Measurements from ENCODE around the gene DPF1. TPM values are rescaled to one million over a fixed set of nuclear protein-coding genes. Genes with fewer than 3 reads are reported as not detected.
"Not testable (repeated sequence)": the region's sequence is repeated elsewhere in the genome, so short reads cannot be mapped to it uniquely, and the experiment has no call there.

DPF1 gene
- total RNA-seq, 1 donor from 2014 or later, result not detected

DNA sequence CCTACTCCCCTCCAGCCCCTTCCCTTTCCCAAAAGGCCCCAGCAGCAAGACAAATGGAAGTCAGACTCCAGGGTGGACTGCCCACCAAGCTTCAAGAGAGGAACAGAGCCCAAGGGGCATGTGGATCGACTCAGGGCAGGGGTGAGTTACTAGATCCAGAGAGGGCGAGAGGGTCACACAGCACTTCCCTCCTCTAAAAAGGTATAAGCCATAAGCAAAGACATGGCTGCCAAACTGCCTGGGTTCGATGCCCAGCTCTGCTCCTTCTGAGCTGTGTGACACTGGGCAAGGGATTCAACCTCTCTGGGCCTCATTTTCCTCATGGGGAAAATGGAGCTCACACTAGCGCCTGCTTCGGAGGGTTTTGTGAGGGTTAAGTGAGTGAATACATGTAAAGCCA, 28.4 kb upstream of the DPF1 start:
- DNase-seq (no peak), ATAC-seq (ENCODE audit: poor library complexity) (no peak)
- intact Hi-C loops (cut with DNase I), result no loop called here

DNA sequence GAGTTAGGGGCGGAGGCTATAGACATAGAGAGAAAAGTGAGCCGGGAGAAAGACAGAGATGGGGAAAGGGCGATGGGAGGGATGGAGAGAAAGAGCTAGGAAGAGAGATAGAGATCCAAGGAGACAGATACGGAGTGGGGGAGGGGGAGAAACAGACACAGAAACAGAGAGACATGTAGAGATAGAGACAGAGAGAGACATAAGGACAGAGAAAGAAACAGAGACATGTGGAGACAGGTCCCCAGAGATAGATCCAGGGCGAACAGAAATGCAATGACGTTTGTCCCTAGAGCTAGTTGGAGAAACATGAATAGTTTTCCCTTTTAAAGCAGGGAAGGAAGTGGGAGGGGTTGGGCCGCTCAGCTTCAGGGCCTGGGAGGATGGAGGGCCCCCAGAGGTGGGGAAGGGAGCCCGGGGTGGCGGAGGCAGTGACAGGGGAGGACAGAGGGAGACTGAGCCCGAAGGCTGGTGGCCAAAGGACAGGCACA, 27.6 kb upstream of the DPF1 start:
- intact Hi-C loops (cut with DNase I), result no loop called here
- peak; percentile 74 for DNase-seq
- peak; percentile 50 for ATAC-seq (ENCODE audit: poor library complexity)

DNA sequence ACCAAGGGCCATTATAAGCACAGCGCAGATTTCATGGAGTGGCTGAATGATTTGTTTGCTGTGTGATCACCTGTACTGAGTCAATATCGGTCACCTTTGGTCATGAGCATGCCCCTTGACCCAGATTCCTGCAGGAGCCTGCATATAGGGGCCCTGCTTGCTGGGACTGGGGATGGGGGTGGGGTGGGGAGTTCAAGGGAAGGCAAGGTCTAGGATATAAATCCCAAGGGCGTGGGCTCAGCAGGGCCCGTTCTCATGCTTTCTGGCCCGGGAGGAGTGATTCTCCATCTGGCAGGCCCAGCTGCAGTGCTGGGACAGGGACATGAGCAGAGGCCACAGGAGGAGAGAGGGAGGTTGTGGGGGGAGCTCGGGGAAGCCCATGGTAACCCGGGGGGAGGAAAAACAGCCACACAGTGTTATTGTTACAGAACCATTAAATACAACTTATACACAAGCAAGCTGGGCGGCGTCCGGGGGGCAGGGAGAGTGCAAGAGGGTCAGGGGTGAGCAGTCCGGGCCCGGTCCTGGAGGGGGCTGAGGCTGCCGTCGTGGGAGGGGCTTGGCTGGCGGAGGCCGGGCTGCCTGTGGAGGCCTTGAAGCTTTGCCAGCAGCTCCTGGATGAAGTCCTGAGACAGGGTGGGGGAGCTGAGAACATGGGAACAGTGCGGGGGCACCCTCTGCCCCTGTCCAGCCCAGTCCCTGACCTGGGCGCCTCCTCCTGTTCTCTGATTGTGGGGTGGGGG, 27.0 kb upstream of the DPF1 start:
- intact Hi-C loops (cut with DNase I), result no loop called here
- ATAC-seq (ENCODE audit: poor library complexity) (peak; percentile 72), DNase-seq (peak; percentile 83)

DNA sequence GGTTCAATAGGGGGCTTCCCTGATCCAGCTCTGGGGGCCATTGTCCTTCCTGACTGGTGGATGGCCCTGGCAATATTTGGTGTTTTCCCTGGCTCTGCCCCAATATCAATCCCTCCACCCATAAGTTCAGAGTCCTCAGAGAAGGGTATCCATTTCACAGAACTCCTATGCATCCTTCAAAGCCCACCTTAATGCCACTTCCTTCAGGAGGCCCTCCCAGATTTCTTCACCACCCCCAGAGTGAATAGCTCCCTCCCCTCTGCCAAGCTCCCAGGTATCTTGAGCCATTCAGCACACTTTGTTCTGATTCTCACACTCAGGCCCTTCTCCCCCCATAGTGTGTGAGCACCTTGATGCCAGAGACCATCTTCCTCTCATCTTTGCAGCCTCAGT, 26.4 kb upstream of the DPF1 start:
- DNase-seq (no peak), ATAC-seq (ENCODE audit: poor library complexity) (no peak)
- intact Hi-C loops (cut with DNase I), result no loop called here

DNA sequence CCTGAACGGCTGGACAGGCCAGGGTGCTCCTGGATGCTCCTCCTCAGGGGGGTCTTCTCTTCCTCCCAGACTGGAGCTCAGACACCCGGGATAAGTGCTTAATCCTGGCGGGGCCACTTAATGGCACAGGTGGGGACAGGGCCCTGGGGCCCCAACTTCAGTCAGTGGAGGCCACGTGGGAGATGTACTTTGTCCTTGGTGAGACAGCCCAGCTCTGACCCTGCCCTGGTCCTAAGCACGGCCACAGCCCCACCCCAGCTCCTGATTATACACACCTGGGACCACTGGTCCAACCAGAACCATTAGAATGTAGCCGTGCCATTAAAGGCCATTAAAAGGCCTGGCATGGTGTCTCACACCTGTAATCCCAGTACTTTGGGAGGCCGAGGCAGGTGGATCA, 24.4 kb upstream of the DPF1 start:
- ATAC-seq (ENCODE audit: poor library complexity), result no peak

DNA sequence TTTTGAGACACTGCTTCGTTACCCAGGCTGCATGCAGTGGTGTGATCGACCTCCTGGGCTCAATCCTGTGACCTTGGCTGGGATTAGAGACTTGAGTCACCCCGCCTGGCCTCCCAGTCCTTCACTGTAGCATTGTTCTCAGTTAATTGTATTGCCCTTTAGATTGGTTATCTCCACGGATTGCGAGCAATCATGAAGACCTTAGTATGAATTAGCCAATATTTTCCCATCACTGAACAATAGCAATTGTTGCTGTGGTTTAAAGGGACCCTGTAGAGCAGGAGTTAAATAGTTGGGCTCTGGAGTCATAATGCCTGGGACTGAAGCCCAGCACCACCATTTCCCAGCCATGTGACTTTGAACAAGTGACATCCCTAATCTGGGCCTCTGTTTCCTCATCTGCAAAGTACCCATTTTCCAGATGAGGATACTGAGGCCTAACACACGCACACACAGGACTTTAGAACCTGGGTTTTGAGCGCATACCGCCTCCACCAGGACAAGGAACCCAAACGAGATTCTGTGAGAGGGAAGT, 23.8 kb upstream of the DPF1 start:
- intact Hi-C loops (cut with DNase I), result no loop called here

More for the DNA sequence above, 24.4 kb upstream of the DPF1 start:
- intact Hi-C loops (cut with DNase I), result no loop called here
- no peak for DNase-seq

DNA sequence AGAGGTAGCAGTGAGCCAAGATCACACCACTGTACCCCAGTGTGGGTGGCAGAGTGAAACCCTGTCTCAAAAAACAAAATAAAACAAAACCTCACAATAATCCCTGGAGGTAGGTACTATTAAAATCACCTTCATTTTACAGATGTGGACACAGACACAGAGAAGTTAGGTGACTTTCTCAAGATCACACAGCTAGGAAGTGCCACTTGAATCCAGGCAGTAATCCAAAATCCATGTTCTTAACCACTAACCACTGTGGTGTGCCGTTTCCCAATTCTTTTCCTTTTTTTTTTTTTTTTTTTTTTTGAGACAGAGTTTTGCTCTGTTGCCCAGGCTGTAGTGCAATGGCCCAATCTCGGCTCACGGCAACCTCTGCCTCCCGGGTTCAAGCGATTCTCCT, 23.1 kb upstream of the DPF1 start:
- ATAC-seq (ENCODE audit: poor library complexity) (no peak), DNase-seq (no peak)
- intact Hi-C loops (cut with DNase I), result no loop called here

More for the DNA sequence above, 23.8 kb upstream of the DPF1 start:
- ATAC-seq (ENCODE audit: poor library complexity) (no peak), DNase-seq (no peak)

DNA sequence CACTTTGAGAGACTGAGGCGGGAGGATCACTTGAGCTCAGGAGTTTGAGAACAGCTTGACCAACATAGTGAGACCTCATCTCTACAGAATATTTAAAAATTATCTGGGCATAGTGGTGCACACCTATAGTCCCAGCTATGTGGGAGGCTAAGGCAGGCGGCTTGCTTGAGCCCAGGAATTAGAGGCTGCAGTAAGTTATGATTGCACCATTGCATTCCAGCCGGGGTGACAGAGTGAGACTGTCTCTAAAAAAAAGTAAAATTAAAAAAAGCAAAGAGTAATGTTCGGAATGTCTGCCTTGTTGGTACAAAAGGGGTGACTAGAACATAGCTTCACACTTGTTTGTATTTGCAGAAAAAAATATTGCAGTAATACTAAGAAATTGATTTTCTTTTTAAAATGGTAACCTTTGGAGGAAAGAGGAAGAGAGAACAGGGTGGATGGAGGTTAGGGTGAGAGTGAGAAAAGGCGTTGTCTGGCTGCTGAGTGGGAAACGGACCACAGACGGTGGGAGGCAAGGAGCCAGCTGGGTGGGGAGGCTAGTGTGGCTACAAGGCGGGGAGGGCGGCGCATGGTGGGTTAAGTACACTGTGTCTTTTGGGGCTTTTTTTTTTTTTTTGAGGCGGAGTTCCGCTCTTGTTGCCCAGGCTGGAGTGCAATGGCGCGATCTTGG, 21.9 kb upstream of the DPF1 start:
- intact Hi-C loops (cut with DNase I), result no loop called here
- DNase-seq (peak; percentile 56), ATAC-seq (ENCODE audit: poor library complexity) (no peak)

DNA sequence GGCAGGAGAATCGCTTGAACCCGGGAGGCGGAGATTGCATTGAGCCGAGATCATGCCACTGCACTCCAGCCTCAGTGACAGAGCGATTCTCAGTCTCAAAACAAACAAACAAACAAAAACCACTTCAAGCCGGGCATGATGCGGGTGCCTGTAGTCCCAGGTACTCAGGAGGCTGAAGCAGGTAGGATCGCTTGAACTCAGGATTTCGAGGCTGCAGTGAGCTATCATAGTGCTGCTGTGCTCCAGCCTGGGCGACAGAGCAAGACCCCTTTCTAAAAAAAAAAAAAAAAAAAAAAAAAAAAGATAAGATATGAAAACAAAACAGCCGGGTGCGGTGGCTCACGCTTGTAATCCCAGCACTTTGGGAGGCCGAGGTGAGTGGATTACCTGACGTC, 19.3 kb upstream of the DPF1 start:
- ATAC-seq (ENCODE audit: poor library complexity) (no peak), DNase-seq (no peak)
- intact Hi-C loops (cut with DNase I), result loop anchor here (2.0 kb wide), 1 partner anchor 92 kb away; the partner anchor contains the start of gene CATSPERG

DNA sequence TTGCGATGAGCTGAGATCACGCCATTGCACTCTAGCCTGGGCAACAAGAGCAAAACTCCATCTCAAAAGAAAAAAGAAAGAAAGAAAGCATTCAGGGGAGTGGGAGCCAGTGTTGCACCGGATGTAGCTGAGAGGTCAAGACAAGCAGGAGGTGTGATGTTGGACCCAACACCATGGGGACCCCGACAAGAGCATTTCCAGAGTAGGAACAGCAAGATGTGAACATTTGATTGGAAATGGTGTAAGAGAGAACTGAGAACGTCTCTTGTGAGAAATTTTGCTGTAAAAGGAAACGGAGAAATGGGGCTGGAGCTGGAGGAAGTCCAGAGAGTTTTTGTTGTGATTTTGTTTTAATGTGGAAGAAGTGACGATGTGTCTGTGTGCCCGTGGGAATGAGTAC, 15.8 kb upstream of the DPF1 start:
- no peak for ATAC-seq (ENCODE audit: poor library complexity)

DNA sequence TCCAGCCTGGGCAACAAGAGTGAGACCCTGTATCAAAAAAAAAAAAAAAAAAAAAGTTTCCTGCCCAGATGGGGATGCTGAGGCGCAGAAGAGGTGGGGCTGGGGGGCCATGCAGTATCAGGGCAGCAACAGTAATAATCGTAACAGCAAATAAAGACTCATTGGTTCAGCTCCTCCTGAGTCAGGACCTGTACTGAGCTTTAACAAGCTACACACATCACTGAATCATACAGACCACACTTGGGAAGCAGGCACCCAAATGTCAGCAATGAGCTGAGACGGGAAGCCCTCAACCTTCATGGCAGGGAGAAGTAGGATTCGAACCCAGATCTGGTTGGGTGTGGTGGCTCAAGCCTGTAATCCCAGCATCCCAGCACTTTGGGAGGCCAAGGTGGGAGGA, 10.6 kb upstream of the DPF1 start:
- no peak for ATAC-seq (ENCODE audit: poor library complexity)
- intact Hi-C loops (cut with DNase I), result loop anchor here (5.0 kb wide), 1 partner anchor 337 kb away; no protein-coding TSS in a partner anchor
- DNase-seq, result no peak

More for the DNA sequence above, 15.8 kb upstream of the DPF1 start:
- DNase-seq, result no peak
- intact Hi-C loops (cut with DNase I), result no loop called here

DNA sequence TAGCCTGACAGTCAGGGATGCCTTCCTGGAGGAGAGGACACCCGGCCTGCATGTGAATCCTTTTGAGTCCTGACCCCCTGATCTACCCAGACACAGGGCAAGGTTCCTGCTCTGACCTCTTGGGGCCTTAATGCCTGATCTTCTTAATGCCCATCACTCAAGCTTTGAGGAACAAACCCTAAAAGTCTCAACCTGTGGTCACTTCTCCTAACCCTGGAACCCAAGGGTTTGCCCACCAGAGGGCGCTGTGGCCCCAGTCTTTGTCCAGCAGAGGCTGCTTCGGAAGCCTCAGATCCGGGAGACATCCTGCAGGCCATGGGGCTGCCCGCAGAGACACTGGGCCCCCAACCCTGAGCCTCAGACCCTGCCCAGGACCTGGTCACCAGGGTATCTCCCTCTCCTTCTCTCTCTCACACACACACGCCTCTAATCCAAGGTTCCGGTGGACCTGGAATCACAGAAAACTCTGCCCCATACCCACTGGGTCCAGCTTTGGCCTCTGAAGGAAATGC, 9.8 kb upstream of the DPF1 start:
- intact Hi-C loops (cut with DNase I), result loop anchor here (5.0 kb wide), 1 partner anchor 336 kb away; no protein-coding TSS in a partner anchor
- DNase-seq (peak; percentile 89), ATAC-seq (ENCODE audit: poor library complexity) (peak; percentile 84)

DNA sequence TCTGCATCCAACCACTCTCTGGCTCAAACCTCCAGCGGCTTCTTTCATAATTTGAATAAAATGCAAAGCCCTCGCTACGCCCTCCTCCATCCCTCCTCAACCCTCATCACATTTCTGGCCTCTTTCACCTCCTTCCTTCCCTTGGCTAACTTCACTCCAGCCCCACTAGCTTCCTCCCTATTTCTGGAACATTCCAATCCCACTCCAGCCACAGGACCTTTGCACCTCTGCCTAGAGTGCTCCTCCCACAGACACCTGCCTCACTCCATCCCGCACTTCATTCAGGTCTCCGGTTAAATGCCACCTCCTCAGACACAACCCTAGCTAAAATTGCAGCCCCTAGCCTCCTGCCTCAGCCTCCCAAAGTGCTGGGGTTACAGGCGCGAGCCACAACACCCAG, 7.9 kb upstream of the DPF1 start:
- no peak for ATAC-seq (ENCODE audit: poor library complexity)
- DNase-seq, result no peak
- intact Hi-C loops (cut with DNase I), result loop anchor here (5.0 kb wide), 1 partner anchor 335 kb away; no protein-coding TSS in a partner anchor

DNA sequence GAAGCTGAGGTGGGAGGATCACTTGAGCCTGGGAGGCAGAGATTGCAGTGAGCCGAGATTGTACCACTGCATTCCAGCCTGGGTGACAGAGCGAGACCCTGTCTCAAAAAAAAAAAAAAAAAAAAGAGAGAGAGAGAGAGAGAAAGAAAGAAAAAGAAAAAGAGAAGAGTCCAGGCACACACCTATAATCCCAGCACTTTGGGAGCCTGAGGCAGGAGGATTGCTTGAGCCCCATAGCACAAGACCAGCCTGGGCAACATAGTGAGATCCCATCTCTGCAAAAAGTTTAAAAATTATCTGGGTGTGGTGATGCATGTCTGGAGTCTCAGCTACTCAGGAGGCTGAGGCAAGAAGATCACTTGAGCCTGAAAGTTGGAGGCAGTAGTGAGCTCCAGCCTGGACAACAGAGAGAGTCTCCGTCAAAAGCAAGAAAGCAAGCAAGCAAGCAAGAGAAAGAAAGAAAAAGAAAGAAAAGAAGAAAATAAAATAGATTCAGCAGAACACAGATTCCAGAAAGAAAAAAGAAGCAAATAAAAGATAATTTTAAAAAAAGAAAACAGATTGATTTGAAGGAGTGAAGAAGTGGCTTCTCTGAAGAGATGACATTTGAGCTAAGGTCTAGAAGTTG, 6.6 kb upstream of the DPF1 start:
- intact Hi-C loops (cut with DNase I), result loop anchor here (5.0 kb wide), 1 partner anchor 333 kb away; no protein-coding TSS in a partner anchor
- ATAC-seq (ENCODE audit: poor library complexity), result not testable (repeated sequence)

DNA sequence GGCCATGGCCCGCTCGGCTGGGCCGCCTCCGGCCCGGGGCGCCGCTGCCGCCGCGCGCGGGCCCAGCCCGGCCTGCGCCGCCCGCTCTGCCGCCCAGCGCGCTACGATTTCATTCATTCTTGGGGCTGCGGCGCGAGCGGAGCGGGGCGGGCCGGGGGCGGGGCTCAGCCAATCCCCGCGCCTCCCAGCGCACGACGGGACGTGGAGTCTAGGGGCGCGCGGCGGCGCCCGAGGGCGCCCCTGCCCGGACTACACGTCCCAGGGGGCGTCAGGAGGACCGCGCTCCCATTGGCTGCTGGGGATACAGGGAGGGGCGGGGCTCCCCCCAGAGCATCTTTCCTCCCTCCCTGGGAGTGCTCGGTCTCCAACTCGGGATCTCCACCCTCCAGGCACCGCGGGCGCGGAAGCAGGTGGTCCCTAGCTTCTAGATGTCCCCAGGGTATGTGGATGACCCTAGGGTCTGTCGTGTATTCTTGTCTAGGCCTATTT, 5.6 kb upstream of the DPF1 start:
- intact Hi-C loops (cut with DNase I), result loop anchor here (5.0 kb wide), 2 partner anchors 87 to 332 kb away; no protein-coding TSS in a partner anchor

More for the DNA sequence above, 6.6 kb upstream of the DPF1 start:
- not testable (repeated sequence) for DNase-seq

DNA sequence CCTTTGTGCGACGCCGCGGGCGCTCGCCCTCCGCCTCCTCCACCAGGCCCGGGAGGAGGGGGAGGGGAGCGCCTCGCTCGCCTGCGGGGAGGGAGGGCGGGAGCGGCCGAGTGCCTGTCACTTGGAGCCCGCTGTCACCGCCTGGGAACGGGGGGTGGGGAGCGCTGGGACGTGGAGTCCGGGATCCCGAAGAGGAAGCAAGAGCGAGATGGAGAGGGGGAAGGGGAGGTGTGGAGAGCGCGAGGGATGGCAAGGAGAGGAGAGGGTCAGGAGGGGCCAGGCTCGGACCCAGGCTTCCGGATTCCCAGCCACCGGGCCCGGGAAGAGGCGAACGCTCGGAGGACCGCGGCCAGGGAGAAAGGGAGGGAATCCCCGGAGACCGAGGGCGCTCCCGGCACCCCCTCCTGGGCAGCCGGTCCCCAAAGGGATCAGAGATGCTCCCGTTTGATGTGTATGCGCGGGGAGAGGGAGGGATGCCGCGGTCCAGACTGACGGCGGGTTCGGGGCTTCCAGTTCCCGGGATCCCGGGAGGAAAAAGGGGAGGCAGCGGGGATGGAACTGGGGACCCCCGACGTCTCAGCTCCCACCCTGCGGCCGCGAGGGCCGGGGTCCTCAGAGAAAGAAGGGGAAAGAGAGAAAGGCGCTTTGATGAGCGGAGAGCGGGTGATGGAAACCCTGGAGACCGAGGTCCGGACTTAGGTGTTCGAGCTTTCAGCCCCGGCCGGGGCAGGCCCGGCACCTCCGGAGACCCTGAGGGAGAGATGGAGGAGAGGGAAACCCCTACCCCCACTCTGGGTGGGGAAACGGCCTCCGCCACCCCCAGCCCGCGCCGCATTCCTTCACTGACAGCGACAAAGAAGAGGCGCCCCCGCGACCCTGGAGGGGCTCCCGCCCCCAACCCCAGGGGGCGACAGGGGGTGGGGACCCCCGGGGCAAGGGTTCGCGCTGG, 4.7 kb upstream of the DPF1 start:
- intact Hi-C loops (cut with DNase I), result loop anchor here (5.0 kb wide), 1 partner anchor 86 kb away; no protein-coding TSS in a partner anchor
- ATAC-seq (ENCODE audit: poor library complexity), result no peak

More for the DNA sequence above, 5.6 kb upstream of the DPF1 start:
- peak; percentile 76 for ATAC-seq (ENCODE audit: poor library complexity)
- peak; percentile 71 for DNase-seq

DNA sequence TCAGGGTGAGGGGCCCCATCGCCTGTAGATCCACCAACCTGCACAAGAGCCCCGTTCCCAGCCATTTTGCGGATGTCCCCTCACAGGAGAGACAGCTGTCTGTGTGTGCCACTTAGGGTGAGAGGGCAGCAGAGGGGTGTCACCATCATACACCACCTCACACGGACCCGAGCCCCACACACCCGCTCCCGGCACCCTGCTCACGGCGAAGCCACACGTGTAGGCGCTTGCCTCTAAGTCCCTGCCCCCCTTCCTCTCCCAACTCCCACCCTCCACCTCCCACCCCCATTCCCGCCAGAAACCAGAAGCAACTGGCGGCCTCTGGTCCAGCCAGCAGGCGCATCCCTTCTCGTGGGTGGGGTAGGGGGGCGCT, 4.0 kb upstream of the DPF1 start:
- intact Hi-C loops (cut with DNase I), result loop anchor here (5.0 kb wide), 1 partner anchor 86 kb away; no protein-coding TSS in a partner anchor
- ATAC-seq (ENCODE audit: poor library complexity) (no peak), DNase-seq (no peak)

More for the DNA sequence above, 4.7 kb upstream of the DPF1 start:
- DNase-seq, result no peak
